ENCODE data around the gene CRELD2. TPM values are rescaled to one million over a fixed set of nuclear protein-coding genes. Genes with fewer than 3 reads are reported as not detected.

CRELD2 gene
- total RNA-seq (2022; extraction: Qiagen RNA extraction) = 19.6 to 29.4 TPM (median 27.4 TPM) in 5 replicates

GRCh38 chr22:49917974-49918910 lies at the start of gene CRELD2, which contains the start of gene ALG12:
Gene CRELD2, plus strand, starts transcription at chr22:49918634. Its CDS starts 136 bp downstream, at chr22:49918770.
Gene ALG12, minus strand, starts transcription at chr22:49918438. Its CDS starts 4,673 bp downstream, at chr22:49913765.

GRCh38 chr22:49960159-49961004 lies 41.9 kb downstream of the CRELD2 start, which contains the start of gene PIM3:
Gene PIM3, plus strand, starts transcription at chr22:49960772. Its CDS starts 176 bp downstream, at chr22:49960948.

Other genes with a start within 250 kb of the CRELD2 start
- gene BRD1, start 90.8 kb upstream of the CRELD2 start, total RNA-seq (2022; extraction: Qiagen RNA extraction) = 11.4 to 16.7 TPM (median 15.3 TPM) in 5 replicates
- gene ZBED4, start 64.8 kb upstream of the CRELD2 start, total RNA-seq (2022; extraction: Qiagen RNA extraction) = 10.2 to 14.3 TPM (median 14.0 TPM) in 5 replicates
- gene ALG12, start 196 bp upstream of the CRELD2 start, total RNA-seq (2022; extraction: Qiagen RNA extraction) = 8.2 to 11.8 TPM (median 10.0 TPM) in 5 replicates
- gene PIM3, start 42.1 kb downstream of the CRELD2 start, total RNA-seq (2022; extraction: Qiagen RNA extraction) = 43.7 to 82.4 TPM (median 79.1 TPM) in 5 replicates
- gene IL17REL, start 94.1 kb downstream of the CRELD2 start, total RNA-seq (2022; extraction: Qiagen RNA extraction) = 0.04 to 0.07 TPM (median 0.05 TPM) in 4 of 5 replicates, not detected in the other
- gene TTLL8, start 139.7 kb downstream of the CRELD2 start, total RNA-seq (2022; extraction: Qiagen RNA extraction) = not detected in 5 replicates
- 0.02 to 0.05 TPM (median 0.02 TPM) in 5 replicates for gene MLC1, start 166.8 kb downstream of the CRELD2 start, total RNA-seq (2022; extraction: Qiagen RNA extraction)
- 0.10 TPM in 1 of 5 replicates, not detected in the others for gene MOV10L1, start 171.4 kb downstream of the CRELD2 start, total RNA-seq (2022; extraction: Qiagen RNA extraction)